GM12875 (cell line): Measurements from ENCODE around the gene FTSJ3.

Experiments
- H3K4me3 ChIP-seq: one replicate; pipeline ENCODE4 v1.5.1; 2011; ENCODE audit warnings: low read depth, low read length, control low read depth
- CTCF ChIP-seq: IDR thresholded peaks from 2 replicates; pipeline ENCODE4 v1.5.1; 2011; ENCODE audit warnings: low read depth, mild to moderate bottlenecking, control low read depth, inconsistent platforms, low read length, moderate library complexity, borderline replicate concordance; ENCODE audit not compliant: insufficient read depth

The FTSJ3 gene

GRCh38 chr17:63792055-63792729 lies 35.3 kb downstream of the FTSJ3 start:
- H3K4me3 ChIP-seq, result no peak overlapping the region
- no peak for TF ChIP-seq CTCF

- H3K4me3 ChIP-seq, result no peak overlapping the region
- TF ChIP-seq CTCF, result no peak
Observed at GRCh38 chr17:63790057-63790456, 37.4 kb downstream of the FTSJ3 start.

- no peak overlapping the region for H3K4me3 ChIP-seq
- TF ChIP-seq CTCF, result no peak
Observed at GRCh38 chr17:63786971-63787711, 40.3 kb downstream of the FTSJ3 start.

DNA sequence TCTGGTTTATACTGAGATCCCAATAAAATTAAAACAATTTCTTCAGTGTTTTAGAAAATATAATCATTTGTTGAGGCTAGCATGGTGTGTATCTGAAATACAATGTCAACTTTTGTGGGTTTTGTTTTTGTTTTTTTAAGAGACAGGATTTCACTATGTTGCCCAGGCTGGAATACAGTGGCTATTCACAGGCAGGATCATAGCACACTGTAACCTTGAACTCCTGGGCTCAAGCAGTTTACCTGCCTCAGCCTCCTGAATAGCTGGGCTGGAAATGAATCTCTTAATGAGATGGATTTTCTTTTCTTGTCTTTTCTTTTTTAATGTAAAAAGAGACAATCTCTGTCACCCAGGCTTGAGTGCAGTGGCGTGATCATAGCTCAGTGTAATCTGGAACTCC lies 41.3 kb downstream of the FTSJ3 start:
- H3K4me3 ChIP-seq, result no peak overlapping the region
- TF ChIP-seq CTCF, result no peak

- no peak for TF ChIP-seq CTCF
- H3K4me3 ChIP-seq, result no peak overlapping the region
Observed at GRCh38 chr17:63785556-63785955, 41.9 kb downstream of the FTSJ3 start.

DNA sequence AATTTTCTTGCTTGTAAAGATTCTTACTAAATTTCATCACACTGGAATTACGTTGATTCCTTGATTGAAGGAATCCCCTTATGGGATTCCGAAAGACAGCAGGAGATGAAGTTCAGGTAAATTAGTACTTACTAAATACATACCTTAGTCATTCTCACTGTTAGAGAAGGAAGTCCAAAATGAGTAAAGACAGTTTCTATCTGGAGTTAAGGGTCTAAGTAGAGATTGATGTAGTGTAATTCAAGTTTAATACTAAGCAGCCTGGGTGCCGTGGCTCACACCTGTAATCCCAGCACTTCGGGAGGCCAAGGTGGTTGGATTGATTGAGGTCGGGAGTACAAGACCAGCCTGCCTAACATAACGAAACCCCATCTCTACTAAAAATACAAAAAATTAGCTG lies 43.9 kb downstream of the FTSJ3 start:
- no peak for TF ChIP-seq CTCF

GRCh38 chr17:63780928-63781327 lies 46.5 kb downstream of the FTSJ3 start:
- TF ChIP-seq CTCF, result no peak
- H3K4me3 ChIP-seq, result no peak overlapping the region

More for the DNA sequence above, 43.9 kb downstream of the FTSJ3 start:
- no peak overlapping the region for H3K4me3 ChIP-seq
